ENCODE measurements around the gene WDR70. TPM values are rescaled to one million over a fixed set of nuclear protein-coding genes. Genes with fewer than 3 reads are reported as not detected.
A peak's percentile ranks its signal among the peaks of the same experiment; 100 is the strongest.
"Not testable (repeated sequence)": the region's sequence is repeated elsewhere in the genome, so short reads cannot be mapped to it uniquely, and the experiment has no call there.

The WDR70 gene
- total RNA-seq, 1 experiment from 2014 or later, result 60.5 TPM

- in situ Hi-C loops (cut with HindIII; ENCODE audit: low sequenced_read_pairs), result no loop called here
- DNase-seq (ENCODE audit: low spot score), result no peak
Measured at GRCh38 chr5:37769840-37770239, 390.7 kb downstream of the WDR70 start.

GRCh38 chr5:37770786-37771185, 391.7 kb downstream of the WDR70 start:
- in situ Hi-C loops (cut with HindIII; ENCODE audit: low sequenced_read_pairs), result no loop called here
- DNase-seq (ENCODE audit: low spot score), result no peak

- in situ Hi-C loops (cut with HindIII; ENCODE audit: low sequenced_read_pairs), result no loop called here
- no peak for DNase-seq (ENCODE audit: low spot score)
Measured at GRCh38 chr5:37771203-37771611, 392.1 kb downstream of the WDR70 start.

GRCh38 chr5:37771731-37772130, 392.6 kb downstream of the WDR70 start:
- in situ Hi-C loops (cut with HindIII; ENCODE audit: low sequenced_read_pairs), result no loop called here
- no peak for DNase-seq (ENCODE audit: low spot score)

- DNase-seq (ENCODE audit: low spot score), result no peak
- in situ Hi-C loops (cut with HindIII; ENCODE audit: low sequenced_read_pairs), result no loop called here
Measured at GRCh38 chr5:37772255-37772654, 393.1 kb downstream of the WDR70 start.

GRCh38 chr5:37773809-37774208, 394.7 kb downstream of the WDR70 start:
- in situ Hi-C loops (cut with HindIII; ENCODE audit: low sequenced_read_pairs), result no loop called here
- DNase-seq (ENCODE audit: low spot score), result no peak

GRCh38 chr5:37774912-37775483, 395.9 kb downstream of the WDR70 start:
- no peak for DNase-seq (ENCODE audit: low spot score)
- in situ Hi-C loops (cut with HindIII; ENCODE audit: low sequenced_read_pairs), result no loop called here

GRCh38 chr5:37776826-37777225, 397.7 kb downstream of the WDR70 start:
- in situ Hi-C loops (cut with HindIII; ENCODE audit: low sequenced_read_pairs), result no loop called here
- DNase-seq (ENCODE audit: low spot score), result no peak

GRCh38 chr5:37777432-37778130, 398.5 kb downstream of the WDR70 start:
- in situ Hi-C loops (cut with HindIII; ENCODE audit: low sequenced_read_pairs), result no loop called here
- peak; percentile 76 for DNase-seq (ENCODE audit: low spot score)

GRCh38 chr5:37781409-37781808, 402.3 kb downstream of the WDR70 start:
- in situ Hi-C loops (cut with HindIII; ENCODE audit: low sequenced_read_pairs); DNase-seq (ENCODE audit: low spot score): not testable (repeated sequence)

- in situ Hi-C loops (cut with HindIII; ENCODE audit: low sequenced_read_pairs), result no loop called here
- DNase-seq (ENCODE audit: low spot score), result no peak
Measured at GRCh38 chr5:37786416-37786815, 407.3 kb downstream of the WDR70 start.

- in situ Hi-C loops (cut with HindIII; ENCODE audit: low sequenced_read_pairs), result no loop called here
- DNase-seq (ENCODE audit: low spot score), result no peak
Measured at GRCh38 chr5:37786862-37787519, 407.9 kb downstream of the WDR70 start.

GRCh38 chr5:37787742-37788141, 408.6 kb downstream of the WDR70 start:
- DNase-seq (ENCODE audit: low spot score), result peak; percentile 55
- in situ Hi-C loops (cut with HindIII; ENCODE audit: low sequenced_read_pairs), result no loop called here

GRCh38 chr5:37789991-37790390, 410.9 kb downstream of the WDR70 start:
- in situ Hi-C loops (cut with HindIII; ENCODE audit: low sequenced_read_pairs), result no loop called here
- peak; percentile 67 for DNase-seq (ENCODE audit: low spot score)

GRCh38 chr5:37791321-37791720, 412.2 kb downstream of the WDR70 start:
- in situ Hi-C loops (cut with HindIII; ENCODE audit: low sequenced_read_pairs), result no loop called here
- no peak for DNase-seq (ENCODE audit: low spot score)

GRCh38 chr5:37792975-37793631, 414.0 kb downstream of the WDR70 start:
- no peak for DNase-seq (ENCODE audit: low spot score)
- in situ Hi-C loops (cut with HindIII; ENCODE audit: low sequenced_read_pairs), result no loop called here

- DNase-seq (ENCODE audit: low spot score); in situ Hi-C loops (cut with HindIII; ENCODE audit: low sequenced_read_pairs): not testable (repeated sequence)
Measured at GRCh38 chr5:37795292-37795691, 416.2 kb downstream of the WDR70 start.

- DNase-seq (ENCODE audit: low spot score); in situ Hi-C loops (cut with HindIII; ENCODE audit: low sequenced_read_pairs): not testable (repeated sequence)
Measured at GRCh38 chr5:37796435-37796834, 417.3 kb downstream of the WDR70 start.

- DNase-seq (ENCODE audit: low spot score), result no peak
- in situ Hi-C loops (cut with HindIII; ENCODE audit: low sequenced_read_pairs), result no loop called here
Measured at GRCh38 chr5:37799865-37800421, 420.8 kb downstream of the WDR70 start.

- in situ Hi-C loops (cut with HindIII; ENCODE audit: low sequenced_read_pairs), result no loop called here
- DNase-seq (ENCODE audit: low spot score), result no peak
Measured at GRCh38 chr5:37801521-37801920, 422.4 kb downstream of the WDR70 start.
